ENCODE measurements around the gene KIAA0513. TPM values are rescaled to one million over a fixed set of nuclear protein-coding genes. Genes with fewer than 3 reads are reported as not detected.

Gene KIAA0513
- total RNA-seq, 2 donors from 2014 or later, result 12.6 to 14.1 TPM

DNA sequence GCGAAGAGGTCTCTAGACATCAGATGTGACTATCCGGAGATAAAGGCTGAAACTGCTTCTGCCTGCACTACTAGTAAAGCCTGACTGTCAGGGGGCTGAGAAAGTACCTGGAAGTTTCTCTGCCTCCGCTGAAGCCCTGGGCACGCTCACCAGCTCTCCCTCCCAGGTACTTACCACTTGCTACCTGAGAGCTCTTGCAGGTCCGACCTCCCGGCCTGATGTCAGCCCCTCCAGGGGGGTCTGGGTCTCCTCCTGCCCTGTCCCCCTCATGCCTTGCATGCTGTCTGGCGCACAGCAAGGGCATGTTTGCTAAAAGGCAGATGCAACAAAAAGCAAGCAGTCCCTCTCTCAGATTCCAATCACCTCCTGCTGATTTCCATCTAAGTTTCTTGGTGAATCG, 33.7 kb upstream of the KIAA0513 start:
- peak overlapping the region; percentile 59 to 60 for H3K27ac ChIP-seq
- H3K9me3 ChIP-seq, result no peaks in the 10 kb centered on the region

DNA sequence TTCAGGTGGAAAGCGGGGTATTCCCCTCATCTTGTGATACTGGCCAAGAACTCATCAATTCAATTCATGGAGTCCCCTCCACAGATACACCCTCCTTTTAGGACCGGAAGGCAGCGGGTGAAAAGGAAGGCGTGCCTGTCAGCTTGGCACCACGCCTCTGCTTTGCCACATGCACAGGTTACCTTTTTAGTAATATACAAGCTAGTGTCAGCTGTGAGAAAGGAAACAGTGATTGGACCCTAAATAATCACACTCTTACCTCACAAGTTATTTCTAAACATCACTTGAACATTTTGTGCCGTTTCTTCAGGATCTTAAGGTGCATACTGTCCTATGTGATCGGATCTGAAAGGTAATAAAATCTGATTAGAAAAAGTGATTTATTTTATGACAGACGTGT, 31.9 kb upstream of the KIAA0513 start:
- Histone ChIP-seq H3K9me3 (no peaks in the 10 kb centered on the region), H3K4me1 (peaks cover 0 to 26% of the 10 kb centered on the region in 2 donors), H3K4me3 (no peak overlapping the region), H3K27me3 (no peaks in the 10 kb centered on the region), H3K27ac (peak overlapping the region; percentile 59 to 60), H3K36me3 (peaks cover 33% of the 10 kb centered on the region)
- DNase-seq (ENCODE audit: low spot score), result no peak
- TF ChIP-seq, protein P1, sequence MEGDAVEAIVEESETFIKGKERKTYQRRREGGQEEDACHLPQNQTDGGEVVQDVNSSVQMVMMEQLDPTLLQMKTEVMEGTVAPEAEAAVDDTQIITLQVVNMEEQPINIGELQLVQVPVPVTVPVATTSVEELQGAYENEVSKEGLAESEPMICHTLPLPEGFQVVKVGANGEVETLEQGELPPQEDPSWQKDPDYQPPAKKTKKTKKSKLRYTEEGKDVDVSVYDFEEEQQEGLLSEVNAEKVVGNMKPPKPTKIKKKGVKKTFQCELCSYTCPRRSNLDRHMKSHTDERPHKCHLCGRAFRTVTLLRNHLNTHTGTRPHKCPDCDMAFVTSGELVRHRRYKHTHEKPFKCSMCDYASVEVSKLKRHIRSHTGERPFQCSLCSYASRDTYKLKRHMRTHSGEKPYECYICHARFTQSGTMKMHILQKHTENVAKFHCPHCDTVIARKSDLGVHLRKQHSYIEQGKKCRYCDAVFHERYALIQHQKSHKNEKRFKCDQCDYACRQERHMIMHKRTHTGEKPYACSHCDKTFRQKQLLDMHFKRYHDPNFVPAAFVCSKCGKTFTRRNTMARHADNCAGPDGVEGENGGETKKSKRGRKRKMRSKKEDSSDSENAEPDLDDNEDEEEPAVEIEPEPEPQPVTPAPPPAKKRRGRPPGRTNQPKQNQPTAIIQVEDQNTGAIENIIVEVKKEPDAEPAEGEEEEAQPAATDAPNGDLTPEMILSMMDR (IDR thresholded peaks at IDR 0.05), result no peak

More for the DNA sequence above, 33.7 kb upstream of the KIAA0513 start:
- no peak for DNase-seq (ENCODE audit: low spot score)
- TF ChIP-seq, protein P1 (IDR thresholded peaks at IDR 0.05), result no peak
- Histone ChIP-seq H3K4me3 (no peak overlapping the region), H3K36me3 (peaks cover 41% of the 10 kb centered on the region), H3K4me1 (peaks cover 0 to 24% of the 10 kb centered on the region in 2 donors), H3K27me3 (no peaks in the 10 kb centered on the region)

DNA sequence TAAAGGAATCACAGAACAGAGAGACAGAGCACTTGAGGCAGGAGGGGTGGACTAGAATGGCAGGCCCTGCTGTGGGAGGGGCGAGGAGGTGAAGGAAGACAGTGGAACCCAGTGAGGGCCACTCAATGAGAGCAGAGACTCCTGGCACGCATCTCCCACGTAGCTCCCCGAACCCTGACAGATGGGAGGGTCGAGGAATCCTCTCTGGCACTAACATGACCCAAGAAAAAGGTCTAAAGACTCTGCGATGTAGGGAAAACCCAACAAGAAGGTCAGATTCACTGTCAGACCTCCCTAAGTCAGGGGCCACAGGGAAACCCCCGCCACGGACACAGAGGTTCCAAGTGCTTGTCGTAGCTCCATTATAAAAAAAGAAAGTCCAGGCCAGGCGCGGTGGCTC, 31.2 kb upstream of the KIAA0513 start:
- no peak for DNase-seq (ENCODE audit: low spot score)
- no peak overlapping the region for H3K4me3 ChIP-seq
- peaks cover 33% of the 10 kb centered on the region for H3K36me3 ChIP-seq
- TF ChIP-seq, protein P1 (IDR thresholded peaks at IDR 0.05), result no peak
- H3K27ac ChIP-seq, result no peak overlapping the region
- H3K27me3 ChIP-seq, result no peaks in the 10 kb centered on the region
- H3K9me3 ChIP-seq, result no peaks in the 10 kb centered on the region
- H3K4me1 ChIP-seq, result peaks cover 0 to 33% of the 10 kb centered on the region in 2 donors

DNA sequence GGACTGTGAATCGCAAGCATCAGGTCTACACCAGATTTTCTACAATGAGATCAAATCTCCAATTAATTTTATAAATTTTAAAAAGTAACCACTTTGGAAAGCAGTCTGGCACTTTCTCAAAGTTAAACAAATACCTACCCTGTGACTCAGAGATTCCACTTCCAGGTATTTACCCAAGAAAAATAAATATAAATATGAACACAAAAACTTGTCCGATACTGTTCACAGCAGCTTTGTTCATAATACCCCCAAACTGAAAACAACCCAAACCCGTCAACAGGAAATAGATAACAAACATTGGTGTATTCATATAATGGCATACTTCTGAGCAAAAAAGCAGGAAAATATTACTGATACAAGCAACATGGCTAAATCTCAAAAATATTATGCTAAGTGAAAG, 28.4 kb upstream of the KIAA0513 start:
- Histone ChIP-seq H3K27me3 (no peaks in the 10 kb centered on the region), H3K4me3 (no peak overlapping the region), H3K9me3 (no peaks in the 10 kb centered on the region), H3K4me1 (peaks cover 0 to 43% of the 10 kb centered on the region in 2 donors), H3K27ac (no peak overlapping the region), H3K36me3 (peaks cover 23% of the 10 kb centered on the region)
- no peak for DNase-seq (ENCODE audit: low spot score)
- TF ChIP-seq, protein P1 (IDR thresholded peaks at IDR 0.05), result no peak

DNA sequence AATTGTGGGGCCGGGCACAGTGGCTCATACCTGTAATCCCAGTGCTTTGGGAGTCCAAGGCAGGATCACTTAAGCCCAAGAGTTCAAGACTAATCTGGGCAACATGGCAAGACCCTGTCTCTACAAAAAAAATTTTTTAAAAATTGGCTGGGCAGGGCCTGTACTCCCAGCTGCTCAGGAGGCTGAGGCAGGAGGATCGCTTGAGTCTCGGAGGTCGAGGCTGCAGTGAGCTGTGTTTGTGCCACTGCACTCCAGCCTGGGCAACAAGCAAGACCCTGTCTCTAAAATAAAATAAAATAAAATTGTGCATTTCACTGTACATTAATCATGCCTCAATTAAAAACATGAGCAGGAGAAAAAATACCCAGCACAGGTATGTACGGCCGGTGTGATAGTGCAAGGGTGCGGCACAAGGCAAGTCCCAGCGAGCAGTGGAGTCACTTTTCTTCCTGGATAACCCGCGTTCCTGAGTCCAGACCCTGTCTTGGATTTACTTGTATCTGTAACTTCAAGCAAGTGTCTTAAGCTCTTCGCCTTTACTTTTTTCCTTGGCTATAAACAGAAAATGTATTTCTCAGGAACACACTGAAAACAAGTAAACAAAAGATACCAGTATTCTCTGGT, 27.6 kb upstream of the KIAA0513 start:
- TF ChIP-seq, protein P1 (IDR thresholded peaks at IDR 0.05), result no peak

DNA sequence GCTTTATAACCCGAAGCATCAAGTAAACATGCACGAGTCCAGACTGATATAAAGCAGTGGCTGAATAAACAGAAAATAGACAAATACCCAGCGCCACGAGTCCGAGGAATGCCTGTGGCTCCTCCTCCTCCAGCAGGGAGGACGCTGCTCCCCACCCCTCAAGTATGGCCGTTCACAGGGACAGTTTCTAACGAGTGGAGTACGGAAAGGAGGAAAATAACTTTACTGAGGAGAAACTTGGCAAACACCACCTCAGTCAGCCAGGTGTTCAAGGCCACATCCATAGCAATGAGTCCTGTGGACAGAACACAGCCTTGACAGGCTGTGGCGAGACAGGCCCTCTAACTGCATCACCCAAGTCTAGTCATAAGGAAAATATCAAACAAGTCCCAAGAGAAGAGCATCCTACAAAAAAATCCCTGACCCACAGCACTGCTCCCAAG, 25.5 kb upstream of the KIAA0513 start:
- peak overlapping the region; percentile 52 to 70 for H3K27ac ChIP-seq
- peaks cover 7% of the 10 kb centered on the region for H3K36me3 ChIP-seq
- TF ChIP-seq, protein P1 (IDR thresholded peaks at IDR 0.05), result no peak
- H3K4me1 ChIP-seq, result peaks cover 0 to 64% of the 10 kb centered on the region in 2 donors
- H3K4me3 ChIP-seq, result peak overlapping the region in 1 of 2 donors; percentile 18
- H3K9me3 ChIP-seq, result no peaks in the 10 kb centered on the region
- no peak for DNase-seq (ENCODE audit: low spot score)
- no peaks in the 10 kb centered on the region for H3K27me3 ChIP-seq

More for the DNA sequence above, 27.6 kb upstream of the KIAA0513 start:
- Histone ChIP-seq H3K9me3 (no peaks in the 10 kb centered on the region), H3K27me3 (no peaks in the 10 kb centered on the region), H3K36me3 (peaks cover 15% of the 10 kb centered on the region), H3K27ac (no peak overlapping the region), H3K4me1 (peaks cover 0 to 46% of the 10 kb centered on the region in 2 donors), H3K4me3 (no peak overlapping the region)
- no peak for DNase-seq (ENCODE audit: low spot score)

Measured in right atrium auricular region (tissue), 2 donors.